Calu3 (cell line): ENCODE results near the gene ADGRV1. TPM values are rescaled to one million over a fixed set of nuclear protein-coding genes. Genes with fewer than 3 reads are reported as not detected.

Experiments used
- BruUV-seq: library from RNA; stranded (reverse); fragments of 400-500 nt; replicated peaks from 2 replicates; lab custom pipeline; 2021; lab: Mats Ljungman, UMichigan
- CTCF ChIA-PET: fragments of 300-600 bp; sonication (Branson Sonifier 250); formaldehyde crosslinking; loops from one replicate; lab custom pipeline; 2022; ENCODE audit warnings: antibody characterized with exemption; lab: Charles Lee
- DNase-seq: peaks from one replicate; pipeline ENCODE4 v3.0.0; 2022
- H3K27ac Mint-ChIP-seq: one replicate; pipeline ENCODE4 v1.8.0; 2022; ENCODE audit warnings: mixed read lengths; ENCODE audit not compliant: unreplicated experiment
- H3K27me3 Mint-ChIP-seq: one replicate; pipeline ENCODE4 v1.8.0; 2022; ENCODE audit warnings: mixed read lengths; ENCODE audit not compliant: unreplicated experiment
- H3K36me3 Mint-ChIP-seq: one replicate; pipeline ENCODE4 v1.8.0; 2022; ENCODE audit warnings: mild to moderate bottlenecking, moderate library complexity, mixed read lengths; ENCODE audit not compliant: insufficient read depth, unreplicated experiment
- H3K4me1 Mint-ChIP-seq: one replicate; pipeline ENCODE4 v1.8.0; 2022; ENCODE audit warnings: mild to moderate bottlenecking, low read depth, mixed read lengths; ENCODE audit not compliant: unreplicated experiment
- H3K4me3 Mint-ChIP-seq: one replicate; pipeline ENCODE4 v1.8.0; 2022; ENCODE audit warnings: mild to moderate bottlenecking, low read depth, moderate library complexity, mixed read lengths; ENCODE audit not compliant: unreplicated experiment
- H3K9me3 Mint-ChIP-seq: one replicate; pipeline ENCODE4 v1.8.0; 2022; ENCODE audit warnings: low read depth, mixed read lengths; ENCODE audit not compliant: unreplicated experiment
- CTCF ChIP-seq: fragments of 200-600 bp; IDR thresholded peaks from one replicate; pipeline ENCODE4 v1.8.0; 2022; ENCODE audit warnings: antibody characterized with exemption; ENCODE audit not compliant: unreplicated experiment
- intact Hi-C: fragments of 100-400 bp; cut with micrococcal nuclease; formaldehyde crosslinking; loops from one replicate; pipeline ENCODE4 v1.10.0; 2022; ENCODE audit not compliant: unreplicated experiment
- total RNA-seq: library from RNA; stranded (reverse); gene quantifications from 2 replicates; pipeline ENCODE4 v1.2.3, GENCODE V29; 2022

The ADGRV1 gene
- total RNA-seq, 1 experiment from 2014 or later, result 1.8 TPM

GRCh38 chr5:90518661-90519060, 39.9 kb upstream of the ADGRV1 start:
- Mint-ChIP-seq H3K27ac (peak overlapping the region; percentile 14), H3K4me3 (no peak overlapping the region), H3K27me3 (no peaks in the 10 kb centered on the region), H3K36me3 (peaks cover 30% of the 10 kb centered on the region), H3K4me1 (peaks cover 11% of the 10 kb centered on the region), H3K9me3 (no peaks in the 10 kb centered on the region)
- CTCF ChIA-PET, result interaction anchor here (1.1 kb wide), 1 partner anchor 43 kb away, joined by 3 read pairs; no protein-coding TSS in a partner anchor
- BruUV-seq, result no TSS peak
- intact Hi-C loops, result no loop called here
- TF ChIP-seq CTCF, result no peak
- DNase-seq, result no peak

- H3K9me3 Mint-ChIP-seq, result no peaks in the 10 kb centered on the region
- DNase-seq, result no peak
- H3K27ac Mint-ChIP-seq, result peak overlapping the region; percentile 14
- BruUV-seq, result no TSS peak
- CTCF ChIA-PET, result interaction anchor here (1.1 kb wide), 2 partner anchors 11 to 43 kb away, joined by 3 read pairs; no protein-coding TSS in a partner anchor
- H3K36me3 Mint-ChIP-seq, result peaks cover 30% of the 10 kb centered on the region
- intact Hi-C loops, result no loop called here
- H3K4me1 Mint-ChIP-seq, result peaks cover 11% of the 10 kb centered on the region
- no peak overlapping the region for H3K4me3 Mint-ChIP-seq
- no peak for TF ChIP-seq CTCF
- no peaks in the 10 kb centered on the region for H3K27me3 Mint-ChIP-seq
Measured at GRCh38 chr5:90519081-90519480, 39.5 kb upstream of the ADGRV1 start.

GRCh38 chr5:90528601-90529193, 29.9 kb upstream of the ADGRV1 start:
- CTCF ChIA-PET, result interaction anchor here (1.2 to 1.8 kb wide), 2 partner anchors 55 to 89 kb away, joined by 3 to 10 read pairs; no protein-coding TSS in a partner anchor

GRCh38 chr5:90529194-90529938, 29.2 kb upstream of the ADGRV1 start, which contains the start of gene LYSMD3:
Gene LYSMD3 (minus strand): TSS chr5:90529584. CDS start chr5:90525289, 4,295 bp downstream.
- H3K27ac Mint-ChIP-seq, result peak within 1 kb of the TSS; percentile 48
- no TSS peak for BruUV-seq
- no peaks in the 10 kb centered on the region for H3K9me3 Mint-ChIP-seq
- DNase-seq, result peak; percentile 98
- no peak for TF ChIP-seq CTCF
- CTCF ChIA-PET, result interaction anchor here (0.8 to 1.8 kb wide), 6 partner anchors 10 to 120 kb away, joined by 3 to 10 read pairs (median 4); partner anchors contain the start of gene CETN3
- H3K4me1 Mint-ChIP-seq, result peaks cover 28% of the 10 kb centered on the region
- peak within 1 kb of the TSS; percentile 71 for H3K4me3 Mint-ChIP-seq
- H3K36me3 Mint-ChIP-seq, result peaks cover 38% of the 10 kb centered on the region
- intact Hi-C loops, result no loop called here
- H3K27me3 Mint-ChIP-seq, result peaks cover 20% of the 10 kb centered on the region

More at GRCh38 chr5:90528601-90529193, 29.9 kb upstream of the ADGRV1 start:
- peaks cover 28% of the 10 kb centered on the region for H3K4me1 Mint-ChIP-seq
- TF ChIP-seq CTCF, result no peak
- intact Hi-C loops, result no loop called here
- no peak for DNase-seq
- BruUV-seq, result no TSS peak
- H3K36me3 Mint-ChIP-seq, result peaks cover 38% of the 10 kb centered on the region
- H3K27me3 Mint-ChIP-seq, result peaks cover 13% of the 10 kb centered on the region
- peak overlapping the region; percentile 48 for H3K27ac Mint-ChIP-seq
- H3K9me3 Mint-ChIP-seq, result no peaks in the 10 kb centered on the region
- H3K4me3 Mint-ChIP-seq, result peak overlapping the region; percentile 71
